GM19035 (cell line): Measurements from ENCODE around the gene SPRYD3.
"Not testable (repeated sequence)": the region's sequence is repeated elsewhere in the genome, so short reads cannot be mapped to it uniquely, and the experiment has no call there.

Experiments used
- ATAC-seq: cut with Tn5 transposase; IDR thresholded peaks from one replicate; pipeline ENCODE4 v1.9.1; 2021; ENCODE audit not compliant: unreplicated experiment

SPRYD3 gene

DNA sequence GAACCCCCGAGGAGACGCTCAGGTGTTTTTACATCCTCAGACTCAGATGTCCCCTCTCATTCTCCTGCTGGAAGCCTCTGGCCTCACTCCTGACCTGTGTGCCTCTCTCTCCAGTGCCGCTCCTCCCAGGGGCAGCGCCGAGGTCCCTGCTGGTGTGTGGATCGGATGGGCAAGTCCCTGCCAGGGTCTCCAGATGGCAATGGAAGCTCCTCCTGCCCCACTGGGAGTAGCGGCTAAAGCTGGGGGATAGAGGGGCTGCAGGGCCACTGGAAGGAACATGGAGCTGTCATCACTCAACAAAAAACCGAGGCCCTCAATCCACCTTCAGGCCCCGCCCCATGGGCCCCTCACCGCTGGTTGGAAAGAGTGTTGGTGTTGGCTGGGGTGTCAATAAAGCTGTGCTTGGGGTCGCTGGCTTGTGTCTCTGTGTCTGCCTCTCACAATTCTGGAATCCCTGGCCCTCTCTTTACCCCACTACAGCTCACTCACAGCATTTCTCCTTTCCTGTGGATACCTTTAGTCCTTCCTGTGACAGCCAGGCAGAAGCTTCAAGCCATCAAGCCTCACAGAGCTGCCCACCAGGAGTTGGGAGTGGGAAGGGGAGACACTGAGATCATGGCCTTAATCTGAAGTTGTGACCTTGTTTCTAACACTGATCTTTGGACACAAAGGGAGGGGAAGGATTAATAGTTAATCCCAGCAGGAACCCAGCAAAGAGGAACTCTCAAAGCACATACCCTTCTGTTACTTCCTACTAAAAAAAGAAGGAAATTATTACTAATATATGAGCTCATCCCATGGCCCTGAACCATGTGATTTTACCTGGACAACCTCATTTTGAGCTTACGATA lies 23.0 kb upstream of the SPRYD3 start:
- ATAC-seq: no peak

DNA sequence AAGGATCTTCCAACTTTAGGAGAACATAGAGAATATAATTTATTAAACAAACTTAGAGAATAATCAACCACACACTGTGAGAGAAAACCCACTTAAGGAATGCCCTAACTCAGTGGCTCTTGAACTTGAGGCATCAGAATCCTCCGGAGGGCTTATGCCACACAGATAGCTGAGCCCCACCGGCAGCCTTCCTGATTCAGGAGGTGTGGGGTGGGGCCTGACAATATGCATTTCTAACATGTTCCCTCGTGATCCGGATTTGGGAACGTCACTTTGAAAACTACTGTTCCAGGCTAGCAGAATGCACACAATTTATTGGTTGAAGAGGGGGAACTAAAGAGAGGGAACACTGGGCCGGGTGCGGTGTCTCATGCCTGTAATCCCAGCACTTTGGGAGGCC lies 22.1 kb upstream of the SPRYD3 start:
- no peak for ATAC-seq

DNA sequence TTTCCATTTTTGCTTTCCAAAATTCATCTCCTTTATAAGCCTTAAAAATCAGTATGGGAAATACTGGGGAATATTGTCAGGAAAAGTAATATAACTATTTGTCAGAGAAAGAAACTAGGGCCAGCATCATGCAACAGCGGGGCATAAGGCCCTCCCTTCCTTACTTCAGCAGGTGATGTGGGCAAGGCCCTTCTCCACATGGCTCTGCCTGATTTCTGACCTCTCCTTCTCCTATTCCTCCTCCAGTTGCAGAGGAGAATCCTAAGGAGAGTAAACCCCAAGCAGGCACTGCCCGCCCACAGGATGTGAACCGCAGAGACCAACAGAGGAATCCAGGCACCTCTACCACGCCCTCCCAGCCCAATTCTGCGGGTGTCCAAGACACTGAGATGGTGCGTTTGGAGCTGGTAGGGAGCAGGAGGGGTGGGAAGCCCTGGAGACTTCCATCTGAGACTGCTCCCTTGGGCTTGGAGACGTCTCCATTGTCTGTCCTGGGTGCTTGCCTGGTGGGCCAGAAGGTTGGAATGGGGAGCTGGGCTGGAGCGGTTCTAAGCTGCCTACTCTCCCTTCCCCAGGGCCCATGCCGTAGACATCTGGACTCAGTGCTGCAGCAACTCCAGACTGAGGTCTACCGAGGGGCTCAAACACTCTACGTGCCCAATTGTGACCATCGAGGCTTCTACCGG lies 21.4 kb upstream of the SPRYD3 start:
- no peak for ATAC-seq

DNA sequence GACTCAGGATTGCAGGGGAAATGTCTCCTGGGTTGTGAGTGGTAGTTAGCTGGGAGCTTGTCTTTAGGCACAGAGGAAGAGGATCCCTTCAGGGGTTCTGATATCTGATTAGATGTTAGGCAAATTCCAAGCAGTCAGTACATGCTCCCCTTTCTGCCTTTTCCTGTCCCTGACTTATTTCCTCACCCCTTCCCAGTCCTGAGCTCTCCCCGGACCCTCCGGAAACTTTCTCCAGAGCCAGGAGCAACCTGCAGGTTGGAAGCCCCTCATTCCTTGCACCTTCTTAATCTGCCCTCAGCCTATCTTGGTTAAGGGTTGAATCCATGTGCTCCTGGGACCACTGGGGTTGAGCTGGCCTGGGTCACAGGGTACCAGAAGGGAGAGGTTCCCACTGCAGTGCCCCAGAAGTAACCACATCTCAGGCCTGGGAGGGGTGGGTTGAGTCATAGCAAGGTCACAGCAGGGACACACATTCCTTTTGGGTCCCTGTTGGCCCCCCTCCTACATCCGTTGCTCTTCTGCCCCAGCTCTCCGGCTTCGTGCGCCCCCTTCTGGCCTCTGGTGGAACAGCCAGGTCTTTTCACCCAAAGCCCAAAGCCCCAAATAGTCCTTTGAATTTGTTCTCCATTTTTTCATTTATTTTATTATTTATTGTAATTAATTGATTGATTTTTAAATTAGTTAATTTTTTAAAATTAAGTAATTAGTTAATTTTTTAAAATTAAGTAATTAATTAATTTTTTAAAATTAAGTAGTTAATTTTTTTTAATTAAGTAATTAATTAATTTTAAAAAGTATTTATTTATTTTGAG lies 20.1 kb upstream of the SPRYD3 start:
- no peak for ATAC-seq

DNA sequence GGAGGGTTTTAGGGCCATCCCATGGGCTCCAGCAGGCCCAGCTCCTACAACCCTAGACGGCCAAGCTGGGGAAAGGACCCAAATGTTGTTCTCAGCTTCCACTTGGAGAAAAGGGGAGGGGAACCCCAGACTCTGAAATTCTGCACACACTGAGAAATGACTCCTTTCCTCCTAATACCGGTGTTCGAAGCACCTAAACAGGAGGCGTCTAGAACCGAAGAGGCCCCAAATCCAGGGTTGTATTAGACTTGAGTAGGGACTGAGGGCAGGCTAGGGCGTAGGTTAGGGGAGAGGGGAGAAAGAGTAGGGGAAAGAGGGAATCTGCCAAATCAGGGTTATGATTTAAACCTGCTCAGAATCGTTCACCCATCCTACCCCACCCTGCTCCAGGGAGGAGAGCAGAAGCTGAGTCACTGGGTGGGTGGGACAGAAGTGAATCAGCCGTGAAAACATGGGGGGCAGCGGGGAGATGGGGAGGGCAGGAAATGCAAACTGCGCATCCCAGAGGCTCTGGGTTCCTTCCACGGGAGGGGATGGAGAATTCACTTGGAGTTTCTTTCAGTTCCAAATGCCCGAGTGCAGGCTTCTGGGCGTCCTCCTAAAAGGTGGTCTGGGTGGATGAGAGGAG lies 19.3 kb upstream of the SPRYD3 start:
- ATAC-seq: no peak

DNA sequence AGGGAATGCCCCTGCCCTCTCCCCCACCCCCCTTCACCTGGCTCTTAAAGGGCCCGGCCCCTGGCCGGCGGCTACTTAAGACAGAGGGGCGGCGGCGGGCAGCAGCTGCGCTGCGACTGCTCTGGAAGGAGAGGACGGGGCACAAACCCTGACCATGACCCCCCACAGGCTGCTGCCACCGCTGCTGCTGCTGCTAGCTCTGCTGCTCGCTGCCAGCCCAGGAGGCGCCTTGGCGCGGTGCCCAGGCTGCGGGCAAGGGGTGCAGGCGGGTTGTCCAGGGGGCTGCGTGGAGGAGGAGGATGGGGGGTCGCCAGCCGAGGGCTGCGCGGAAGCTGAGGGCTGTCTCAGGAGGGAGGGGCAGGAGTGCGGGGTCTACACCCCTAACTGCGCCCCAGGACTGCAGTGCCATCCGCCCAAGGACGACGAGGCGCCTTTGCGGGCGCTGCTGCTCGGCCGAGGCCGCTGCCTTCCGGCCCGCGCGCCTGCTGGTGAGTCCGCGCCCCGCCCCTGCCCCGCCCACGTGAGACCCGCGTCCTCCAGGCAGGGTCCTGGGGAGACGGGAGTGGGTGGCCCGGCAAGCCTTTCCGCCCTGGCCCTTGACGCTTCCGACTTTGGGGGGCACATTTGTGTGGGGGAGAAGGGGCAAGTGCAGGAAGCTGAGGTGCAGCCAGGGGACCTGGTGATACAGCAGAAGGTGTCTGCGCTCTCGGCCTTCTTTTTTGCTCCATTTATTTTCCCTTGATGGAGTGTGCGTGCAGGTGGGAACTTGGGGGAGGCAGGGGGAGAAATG lies 18.6 kb upstream of the SPRYD3 start, which contains the start of gene IGFBP6:
IGFBP6 (plus strand) TSS at position 104 of the 790 bp plus-strand sequence; CDS start at position 155, 51 bp downstream.
- peak; percentile 50 for ATAC-seq

DNA sequence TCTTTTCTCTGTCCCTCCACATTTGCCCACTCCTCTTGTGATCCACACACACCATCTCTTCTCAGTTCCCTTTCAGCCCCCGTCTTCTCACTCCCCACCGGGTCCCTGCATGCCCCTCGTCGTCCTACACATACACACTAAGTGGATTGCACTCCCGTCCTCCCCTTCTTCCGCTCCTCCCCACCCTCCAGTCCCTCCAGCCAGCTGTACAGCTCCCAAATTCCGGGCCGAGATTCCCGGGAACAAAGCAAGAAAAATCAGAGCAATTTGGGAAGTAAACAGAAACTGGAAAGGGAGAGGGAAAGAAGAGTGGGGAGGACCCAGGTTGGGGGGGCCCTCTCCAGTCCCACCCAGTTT lies 18.0 kb upstream of the SPRYD3 start:
- ATAC-seq: no peak

DNA sequence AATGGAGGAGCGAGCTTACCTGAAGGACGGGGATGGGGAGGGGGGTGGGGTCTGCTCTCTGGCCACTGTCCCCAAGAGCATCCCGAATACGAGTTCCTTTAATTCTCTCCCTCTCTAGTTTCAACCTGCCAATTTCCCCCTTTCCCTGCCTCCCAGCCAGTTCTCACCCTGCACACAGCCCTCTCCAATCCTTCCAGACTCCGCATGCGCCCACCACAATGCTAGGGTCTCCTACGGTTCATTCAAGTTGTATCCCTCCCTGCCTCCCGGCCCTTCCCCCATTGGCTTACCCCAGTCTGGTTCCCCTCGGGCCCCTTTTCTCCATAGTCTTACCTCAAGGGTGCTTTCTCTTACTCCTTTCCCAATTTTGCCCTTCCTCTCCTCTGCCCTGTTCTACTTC lies 17.6 kb upstream of the SPRYD3 start:
- no peak for ATAC-seq

DNA sequence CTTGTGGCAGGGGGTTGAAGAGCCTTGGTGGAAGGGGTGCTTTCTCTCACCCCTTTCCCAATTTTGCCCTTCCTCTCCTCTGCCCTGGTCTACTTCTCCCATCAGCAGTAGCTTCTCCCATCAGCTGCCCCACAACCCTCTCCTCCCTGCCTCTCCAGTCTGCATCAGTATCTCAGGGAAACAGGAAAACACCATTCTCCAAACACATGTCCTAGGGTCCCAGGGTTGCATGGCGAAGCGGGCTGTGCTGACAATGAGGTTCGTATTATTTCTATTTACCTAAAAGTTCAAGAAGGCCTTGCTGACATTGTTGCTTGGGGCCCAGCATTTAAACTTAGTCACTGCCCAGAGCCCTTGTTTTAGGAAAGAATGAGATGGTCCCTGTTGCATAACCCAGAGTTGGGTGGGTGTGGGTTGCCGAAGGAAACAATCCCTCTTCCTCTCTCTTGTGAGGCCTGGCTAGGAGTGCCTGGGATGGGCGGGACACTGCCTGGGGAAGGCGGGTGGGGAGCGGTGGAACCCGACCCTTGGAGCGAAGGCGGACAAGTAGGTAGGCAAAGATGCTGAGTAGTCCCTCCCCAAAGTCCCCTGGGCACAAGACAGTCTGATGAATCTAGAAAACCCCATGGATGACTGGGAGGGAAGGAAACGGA lies 17.0 kb upstream of the SPRYD3 start:
- ATAC-seq: no peak

DNA sequence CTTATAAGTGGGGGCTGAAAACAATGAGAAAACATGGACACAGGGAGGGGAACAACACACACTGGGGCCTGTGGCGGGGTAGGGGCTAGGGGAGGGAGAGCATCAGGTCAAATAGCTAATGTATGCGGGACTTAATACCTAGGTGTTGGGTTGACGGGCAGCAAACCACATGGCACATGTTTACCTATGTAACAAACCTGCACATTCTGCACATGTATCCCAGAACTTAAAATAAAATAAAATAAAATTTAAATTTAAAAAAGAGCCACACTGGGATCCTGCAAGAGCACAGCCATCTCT lies 16.4 kb upstream of the SPRYD3 start:
- not testable (repeated sequence) for ATAC-seq

DNA sequence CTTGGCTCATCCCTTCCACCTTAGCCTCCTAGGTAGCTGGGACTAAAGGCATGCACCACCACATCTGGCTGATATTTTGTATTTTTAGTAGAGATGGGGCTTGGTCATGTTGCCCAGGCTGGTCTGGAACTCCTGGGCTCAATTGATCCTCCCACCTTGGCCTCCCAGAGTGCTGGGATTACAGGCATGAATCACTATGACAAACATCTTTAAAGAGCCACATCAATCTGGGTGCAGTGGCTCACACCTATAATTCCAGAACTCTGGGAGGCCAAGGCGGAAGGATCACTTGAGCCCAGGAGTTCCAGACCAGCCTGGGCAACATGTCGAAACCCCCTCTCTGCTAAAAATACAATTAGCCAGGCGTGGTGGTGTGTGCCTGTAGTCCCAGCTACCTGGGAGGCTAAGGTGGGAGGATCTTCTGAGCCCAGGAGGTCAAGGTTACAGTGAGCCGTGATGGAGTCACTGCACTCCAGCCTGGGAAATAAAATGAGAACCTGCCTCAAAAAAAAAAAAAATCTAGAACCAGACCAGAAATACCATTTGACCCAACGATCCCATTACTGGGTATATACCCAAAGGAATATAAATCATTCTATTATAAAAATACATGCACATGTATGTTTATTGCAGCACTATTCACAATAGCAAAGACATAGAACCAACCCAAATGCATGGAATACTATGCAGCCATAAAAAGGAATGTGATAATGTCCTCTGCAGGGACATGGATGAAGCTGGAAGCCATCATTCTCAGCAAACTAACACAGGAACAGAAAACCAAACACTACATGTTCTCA lies 15.8 kb upstream of the SPRYD3 start:
- not testable (repeated sequence) for ATAC-seq

DNA sequence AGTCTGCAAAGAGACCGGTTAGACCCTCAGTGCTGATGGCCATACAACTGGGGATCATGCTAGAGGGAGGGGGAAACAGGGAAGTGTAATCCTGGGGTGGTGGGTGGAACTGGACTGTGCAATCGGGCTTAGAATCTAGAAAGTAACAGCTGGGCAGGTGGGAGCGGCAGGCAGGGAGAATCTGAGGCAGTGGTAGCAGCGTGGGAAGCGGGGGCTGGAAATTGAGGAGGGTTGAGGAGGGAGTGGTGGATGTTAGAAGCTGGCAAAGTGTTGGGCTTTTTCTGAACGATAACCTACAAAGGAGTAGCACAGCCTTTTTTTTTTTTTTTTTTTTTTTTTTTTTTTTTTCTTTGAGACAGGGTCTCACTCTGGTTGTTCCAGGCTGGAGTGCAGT lies 15.2 kb upstream of the SPRYD3 start:
- ATAC-seq: no peak

DNA sequence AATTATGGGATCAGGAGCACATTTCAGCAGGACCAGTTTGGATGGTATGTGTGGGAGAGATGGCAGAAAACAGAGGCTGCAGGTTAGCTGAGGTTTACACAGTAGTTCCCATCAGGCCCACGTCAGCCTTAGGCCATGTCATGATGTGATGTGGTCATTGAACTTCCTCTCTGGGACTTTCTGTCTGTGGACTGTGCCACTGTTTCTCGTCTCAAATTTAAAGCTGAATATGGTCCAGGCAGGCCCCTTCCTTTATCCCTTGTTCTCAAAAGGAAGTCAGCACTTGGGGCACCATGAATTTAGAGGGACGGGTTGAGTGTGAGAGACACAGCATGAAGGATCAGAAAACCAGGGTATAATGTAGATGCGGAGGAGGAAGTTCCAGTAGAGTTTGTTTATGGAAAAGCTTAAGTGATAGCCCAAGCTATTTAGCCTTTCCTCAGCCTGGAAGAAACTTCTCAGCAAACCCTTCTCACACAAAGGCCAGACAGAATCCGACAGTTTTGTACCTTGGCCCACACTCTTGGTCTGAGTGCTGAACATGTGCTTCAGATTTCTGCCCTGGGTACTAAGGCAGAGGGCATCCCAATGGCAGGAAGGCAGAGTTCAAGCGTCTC lies 14.7 kb upstream of the SPRYD3 start:
- ATAC-seq: no peak

DNA sequence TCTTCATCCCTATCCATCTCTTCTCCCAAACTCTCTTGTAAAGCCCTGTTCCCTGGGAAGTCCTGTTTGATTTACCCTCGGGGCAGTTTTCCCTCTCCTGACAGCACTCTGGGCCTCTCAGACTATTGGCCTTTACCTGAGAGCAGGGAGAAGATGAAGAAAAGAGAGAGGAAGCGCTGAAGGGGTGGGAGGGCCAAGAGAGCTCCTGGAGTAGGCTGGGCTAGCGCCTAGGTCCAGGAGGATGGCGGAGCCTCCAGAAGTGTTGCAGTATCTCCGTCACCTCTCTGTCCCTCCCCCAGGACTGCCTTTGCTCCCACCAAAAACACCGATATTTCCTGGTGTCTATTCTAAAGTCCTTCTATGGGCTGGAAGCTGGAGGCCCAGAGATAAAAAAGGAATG lies 12.6 kb upstream of the SPRYD3 start:
- ATAC-seq: no peak

DNA sequence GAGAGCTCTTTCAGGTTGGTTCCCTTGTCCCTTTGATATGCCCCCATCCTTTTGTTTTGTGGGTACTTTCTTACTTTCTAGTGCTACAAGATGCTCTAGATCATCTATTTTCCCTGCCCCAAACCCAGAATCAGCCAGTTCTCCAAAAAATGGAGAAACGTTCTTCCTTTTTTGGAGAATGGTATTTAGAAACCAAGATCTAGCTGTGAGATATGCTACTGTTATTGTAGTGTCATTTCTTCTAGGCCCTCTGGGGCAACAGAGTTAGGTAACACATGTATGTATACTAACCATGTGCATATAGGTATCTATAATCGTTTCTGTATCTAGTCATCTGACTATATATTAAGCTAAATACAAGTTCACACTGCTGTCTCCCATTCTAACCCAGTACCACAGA lies 11.4 kb upstream of the SPRYD3 start:
- no peak for ATAC-seq

DNA sequence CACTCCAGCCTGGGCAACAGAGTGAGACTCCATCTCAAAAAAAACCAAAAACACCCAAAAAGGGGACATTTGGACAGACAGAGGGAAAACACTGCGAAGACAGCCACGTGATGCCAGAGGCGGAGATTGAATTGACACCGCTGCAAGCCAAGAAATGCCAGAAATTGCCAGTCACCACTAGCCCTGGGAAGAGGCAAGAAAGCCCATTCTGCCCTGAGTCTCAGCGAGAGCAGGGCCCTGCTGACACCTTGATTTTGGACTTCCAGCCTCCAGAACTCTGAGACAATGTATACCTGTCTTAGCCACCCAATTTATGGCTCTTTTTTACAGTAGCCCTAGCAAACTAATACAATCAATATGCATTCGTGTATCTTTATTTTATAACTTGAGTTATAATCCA lies 10.9 kb upstream of the SPRYD3 start:
- ATAC-seq: no peak

DNA sequence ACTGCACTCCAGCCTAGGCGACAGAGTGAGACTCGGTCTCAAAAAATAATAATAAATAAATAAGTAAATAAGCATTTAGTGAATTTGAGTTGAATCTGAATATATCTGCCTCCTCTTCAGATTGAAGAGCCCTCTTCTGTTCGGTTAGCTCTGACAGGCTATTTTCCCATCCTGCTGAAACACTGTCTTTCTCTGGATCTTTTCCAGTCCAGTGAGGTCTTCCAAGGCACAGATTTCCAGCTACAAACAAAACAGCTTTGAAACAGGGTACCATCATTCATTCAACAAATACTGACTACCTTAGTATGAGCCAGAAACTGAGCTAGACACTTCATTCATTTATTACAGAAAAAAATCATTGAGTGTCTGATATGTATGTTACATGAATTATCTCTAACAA lies 7.2 kb upstream of the SPRYD3 start:
- no peak for ATAC-seq

DNA sequence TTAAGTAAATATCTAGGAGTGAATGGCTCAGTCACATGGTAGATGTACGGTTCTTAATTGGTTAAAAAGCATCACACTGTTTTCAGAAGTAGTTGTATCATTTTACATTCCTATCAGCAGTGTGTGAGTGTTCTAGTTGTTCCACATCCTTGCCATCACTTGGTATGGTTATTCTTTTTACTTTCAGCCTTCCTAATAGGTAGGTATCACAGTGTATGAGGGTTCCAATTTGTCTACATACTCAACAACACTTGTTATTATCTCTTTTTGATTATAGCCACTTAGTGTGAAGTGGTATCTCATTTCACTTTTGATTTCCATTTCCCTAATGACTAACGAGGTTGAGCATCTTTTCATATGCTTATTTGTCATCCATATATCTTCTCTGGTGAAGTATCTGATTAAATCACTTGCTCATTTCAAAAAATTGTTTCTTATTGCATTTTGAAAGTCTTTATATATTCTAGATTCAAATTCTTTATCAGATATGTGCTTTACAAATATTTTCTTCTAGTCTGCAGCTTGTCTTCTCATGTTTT lies 3.5 kb upstream of the SPRYD3 start:
- no peak for ATAC-seq
